GM12891 (cell line): ENCODE data around the gene LPXN.

Experiments used
- POLR2A ChIP-seq: IDR thresholded peaks from 2 replicates; pipeline ENCODE4 v1.6.1; 2011; ENCODE audit warnings: low read depth, low read length, control low read depth
- POLR2AphosphoS5 ChIP-seq: IDR thresholded peaks from 2 replicates; pipeline ENCODE4 v1.6.1; 2011; ENCODE audit warnings: low read depth, low read length, control low read depth

GRCh38 chr11:58577555-58578135 is 2.0 kb upstream of the LPXN start:
- peak; percentile 94 for TF ChIP-seq POLR2AphosphoS5
- peak; percentile 96 for TF ChIP-seq POLR2A
